Vagina (tissue), 2 donors: ENCODE results near the gene COX7B2.

ENCODE experiments used
- CTCF ChIP-seq, 3 experiments: fragments of 450-650 bp in 2 of 3; fragments of 200-600 bp in 1 of 3; sonication (generic) in 1 of 3; IDR thresholded peaks; one replicate each; pipeline ENCODE4 v1.5.1; 2017 to 2019; ENCODE audit warnings: antibody characterized with exemption in 3 of 3, mild to moderate bottlenecking in 2 of 3, moderate library complexity in 2 of 3
- POLR2A ChIP-seq, 2 donors: fragments of 450-650 bp; IDR thresholded peaks; one replicate each; pipeline ENCODE4 v1.6.1; 2017; ENCODE audit warnings: antibody characterized with exemption in 2 of 2, mild to moderate bottlenecking in 2 of 2, moderate library complexity in 2 of 2
- POLR2AphosphoS5 ChIP-seq, 2 donors: sonication (generic); formaldehyde crosslinking; IDR thresholded peaks; one replicate each; pipeline ENCODE4 v1.9.0; 2017; ENCODE audit warnings: antibody characterized with exemption in 2 of 2, mild to moderate bottlenecking in 2 of 2, low read depth in 1 of 2; ENCODE audit not compliant: insufficient read depth in 1 of 2

- TF ChIP-seq CTCF (IDR thresholded peaks at IDR 0.05) (no peak), POLR2AphosphoS5 (IDR thresholded peaks at IDR 0.05; ENCODE audit: insufficient read depth in 1 of 2, low read depth in 1 of 2) (no peak), POLR2A (IDR thresholded peaks at IDR 0.05) (no peak)
Measured at GRCh38 chr4:46908148-46908547, 897 bp downstream of the COX7B2 start.
